22Rv1 (cell line): ENCODE results near the gene CPA2.
"Not testable (repeated sequence)": the region's sequence is repeated elsewhere in the genome, so short reads cannot be mapped to it uniquely, and the experiment has no call there.

ENCODE experiments used
- H3K27ac ChIP-seq: fragments of 450-650 bp; 2 replicates; pipeline ENCODE4 v1.5.1; 2017
- CTCF ChIP-seq: fragments of 450-650 bp; IDR thresholded peaks from 2 replicates; pipeline ENCODE4 v1.5.1; 2017; ENCODE audit warnings: mild to moderate bottlenecking
- ZFX ChIP-seq: fragments of 450-650 bp; IDR thresholded peaks from 2 replicates; pipeline ENCODE4 v1.6.1; 2017; ENCODE audit warnings: antibody characterized with exemption, borderline replicate concordance

The CPA2 gene

GRCh38 chr7:130227883-130228575, 38.6 kb upstream of the CPA2 start:
- no peak overlapping the region for H3K27ac ChIP-seq
- TF ChIP-seq CTCF (no peak), ZFX (no peak)

GRCh38 chr7:130228840-130229502, 37.7 kb upstream of the CPA2 start:
- no peak for TF ChIP-seq CTCF
- TF ChIP-seq ZFX, result no peak
- no peak overlapping the region for H3K27ac ChIP-seq

GRCh38 chr7:130229981-130230380, 36.7 kb upstream of the CPA2 start:
- H3K27ac ChIP-seq, result not testable (repeated sequence)

GRCh38 chr7:130231792-130232191, 34.9 kb upstream of the CPA2 start:
- H3K27ac ChIP-seq, result no peak overlapping the region
- TF ChIP-seq CTCF (no peak), ZFX (no peak)

- TF ChIP-seq ZFX (no peak), CTCF (no peak)
- no peak overlapping the region for H3K27ac ChIP-seq
Observed at GRCh38 chr7:130232209-130232608, 34.5 kb upstream of the CPA2 start.

GRCh38 chr7:130234078-130234477, 32.6 kb upstream of the CPA2 start:
- H3K27ac ChIP-seq, result no peak overlapping the region
- TF ChIP-seq ZFX, result no peak
- TF ChIP-seq CTCF, result no peak

GRCh38 chr7:130236361-130236760, 30.3 kb upstream of the CPA2 start:
- H3K27ac ChIP-seq, result not testable (repeated sequence)

GRCh38 chr7:130240240-130240639, 26.4 kb upstream of the CPA2 start:
- no peak overlapping the region for H3K27ac ChIP-seq
- TF ChIP-seq ZFX (no peak), CTCF (no peak)
